GM18511 (cell line): Measurements from ENCODE around the gene CR1L.
"Not testable (repeated sequence)": the region's sequence is repeated elsewhere in the genome, so short reads cannot be mapped to it uniquely, and the experiment has no call there.

ENCODE experiments used
- ATAC-seq: cut with Tn5 transposase; IDR thresholded peaks from one replicate; pipeline ENCODE4 v1.9.1; 2021; ENCODE audit warnings: mild to moderate bottlenecking, moderate library complexity; ENCODE audit not compliant: unreplicated experiment

CR1L gene

GRCh38 chr1:207766569-207766968 lies 121.6 kb downstream of the CR1L start:
- no peak for ATAC-seq

- ATAC-seq = not testable (repeated sequence)
These were observed 125.6 kb downstream of the CR1L start for GRCh38 chr1:207770514-207770913.
